CD4-positive, alpha-beta T cell treated with Interleukin-4 for 4 hours (primary cell): ENCODE measurements around the gene HMGB2.

Experiments
- DNase-seq: peaks from one replicate; pipeline ENCODE4 v3.0.0-alpha.2; 2020

Gene HMGB2

GRCh38 chr4:173334891-173335752 is 964 bp upstream of the HMGB2 start:
- peak; percentile 32 for DNase-seq

GRCh38 chr4:173333658-173334084 is 487 bp downstream of the HMGB2 start:
- DNase-seq: peak; percentile 40

GRCh38 chr4:173332963-173333657 is 1.0 kb downstream of the HMGB2 start:
- DNase-seq: peak; percentile 44

GRCh38 chr4:173332021-173332487 is 2.1 kb downstream of the HMGB2 start:
- peak; percentile 15 for DNase-seq

GRCh38 chr4:173330590-173330989 is 3.6 kb downstream of the HMGB2 start:
- DNase-seq: no peak

- DNase-seq: no peak
These were observed 5.8 kb downstream of the HMGB2 start for GRCh38 chr4:173328236-173328901.

- no peak for DNase-seq
These were observed 9.0 kb downstream of the HMGB2 start for GRCh38 chr4:173325007-173325736.

- no peak for DNase-seq
These were observed 14.5 kb downstream of the HMGB2 start for GRCh38 chr4:173319696-173320095.

GRCh38 chr4:173318648-173319211 is 15.4 kb downstream of the HMGB2 start:
- peak; percentile 46 for DNase-seq

- no peak for DNase-seq
These were observed 15.9 kb downstream of the HMGB2 start for GRCh38 chr4:173318240-173318639.

- no peak for DNase-seq
These were observed 17.2 kb downstream of the HMGB2 start for GRCh38 chr4:173317004-173317403.

- no peak for DNase-seq
These were observed 18.1 kb downstream of the HMGB2 start for GRCh38 chr4:173316060-173316459.

- no peak for DNase-seq
These were observed 19.4 kb downstream of the HMGB2 start for GRCh38 chr4:173314715-173315114.

- DNase-seq: no peak
These were observed 22.8 kb downstream of the HMGB2 start for GRCh38 chr4:173311368-173311767.

- DNase-seq: no peak
These were observed 26.4 kb downstream of the HMGB2 start for GRCh38 chr4:173307778-173308177.

GRCh38 chr4:173301518-173302201 is 32.5 kb downstream of the HMGB2 start:
- peak; percentile 41 for DNase-seq

- no peak for DNase-seq
These were observed 39.7 kb downstream of the HMGB2 start for GRCh38 chr4:173294444-173294843.

- DNase-seq: no peak
These were observed 40.5 kb downstream of the HMGB2 start for GRCh38 chr4:173293663-173294062.

- DNase-seq: no peak
These were observed 42.3 kb downstream of the HMGB2 start for GRCh38 chr4:173291899-173292298.

- no peak for DNase-seq
These were observed 44.8 kb downstream of the HMGB2 start for GRCh38 chr4:173289353-173289727.

- DNase-seq: no peak
These were observed 45.3 kb downstream of the HMGB2 start for GRCh38 chr4:173288698-173289352.
